ENCODE results near the gene THADA. TPM values are rescaled to one million over a fixed set of nuclear protein-coding genes. Genes with fewer than 3 reads are reported as not detected.

The THADA gene
- total RNA-seq, 1 experiment from 2014 or later = 27.5 TPM

- POLR2A ChIA-PET = no interaction called here
- CTCF ChIA-PET = no interaction called here
Observed at GRCh38 chr2:43269074-43269572, 326.7 kb downstream of the THADA start.

GRCh38 chr2:43268066-43268953 is 327.5 kb downstream of the THADA start:
- peaks cover 28% of the 10 kb centered on the region for H3K4me1 Mint-ChIP-seq
- no peaks in the 10 kb centered on the region for H3K36me3 Mint-ChIP-seq
- H3K27ac Mint-ChIP-seq = 0 out of 2 replicates have a peak overlapping the region, but pooled peaks have one; percentile 10

More at GRCh38 chr2:43269074-43269572, 326.7 kb downstream of the THADA start:
- TF ChIP-seq EMX1 (CRISPR knock-in tag; IDR thresholded peaks at IDR 0.05) = no peak
- no peak for TF ChIP-seq NFYB (CRISPR knock-in tag; conservative IDR thresholded peaks at IDR 0.05; ENCODE audit: low read depth)
- TF ChIP-seq ESRRA (CRISPR knock-in tag; IDR thresholded peaks at IDR 0.05; ENCODE audit: borderline replicate concordance) = no peak
- no peak for TF ChIP-seq PRRX2 (CRISPR knock-in tag; IDR thresholded peaks at IDR 0.05)
- TF ChIP-seq ZNF138 (CRISPR knock-in tag; conservative IDR thresholded peaks at IDR 0.05) = no peak
- TF ChIP-seq NFATC4 (CRISPR knock-in tag; IDR thresholded peaks at IDR 0.05) = no peak
- no peak for TF ChIP-seq ATF3 (CRISPR knock-in tag; conservative IDR thresholded peaks at IDR 0.05)
- no peak for TF ChIP-seq KAT7 (CRISPR knock-in tag; IDR thresholded peaks at IDR 0.05; ENCODE audit: borderline replicate concordance)
- Mint-ChIP-seq H3K4me1 (peaks cover 28% of the 10 kb centered on the region), H3K27me3 (ENCODE audit: low read depth) (no peaks in the 10 kb centered on the region), H3K4me3 (no peak overlapping the region), H3K27ac (peak overlapping the region; percentile 10; the same call in 1 of the 2 replicates), H3K9me3 (no peaks in the 10 kb centered on the region), H3K36me3 (no peaks in the 10 kb centered on the region)
- DNase-seq (ENCODE audit: low spot score) = no peak
- ATAC-seq = peak; percentile 13

More at GRCh38 chr2:43268066-43268953, 327.5 kb downstream of the THADA start:
- TF ChIP-seq JUN (CRISPR knock-in tag; IDR thresholded peaks at IDR 0.05) = no peak
- TF ChIP-seq ZNF219 (CRISPR knock-in tag; IDR thresholded peaks at IDR 0.05; ENCODE audit: borderline replicate concordance) = no peak
- TF ChIP-seq, protein P1, sequence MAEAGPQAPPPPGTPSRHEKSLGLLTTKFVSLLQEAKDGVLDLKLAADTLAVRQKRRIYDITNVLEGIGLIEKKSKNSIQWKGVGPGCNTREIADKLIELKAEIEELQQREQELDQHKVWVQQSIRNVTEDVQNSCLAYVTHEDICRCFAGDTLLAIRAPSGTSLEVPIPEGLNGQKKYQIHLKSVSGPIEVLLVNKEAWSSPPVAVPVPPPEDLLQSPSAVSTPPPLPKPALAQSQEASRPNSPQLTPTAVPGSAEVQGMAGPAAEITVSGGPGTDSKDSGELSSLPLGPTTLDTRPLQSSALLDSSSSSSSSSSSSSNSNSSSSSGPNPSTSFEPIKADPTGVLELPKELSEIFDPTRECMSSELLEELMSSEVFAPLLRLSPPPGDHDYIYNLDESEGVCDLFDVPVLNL (CRISPR knock-in tag; IDR thresholded peaks at IDR 0.05; ENCODE audit: borderline replicate concordance, low read depth) = no peak
- TF ChIP-seq MYBL2 (CRISPR knock-in tag; IDR thresholded peaks at IDR 0.05) = no peak
- no peak for TF ChIP-seq E2F5 (CRISPR knock-in tag; IDR thresholded peaks at IDR 0.05)
- no peak for TF ChIP-seq USF1 (CRISPR knock-in tag; IDR thresholded peaks at IDR 0.05)
- TF ChIP-seq, protein P2, sequence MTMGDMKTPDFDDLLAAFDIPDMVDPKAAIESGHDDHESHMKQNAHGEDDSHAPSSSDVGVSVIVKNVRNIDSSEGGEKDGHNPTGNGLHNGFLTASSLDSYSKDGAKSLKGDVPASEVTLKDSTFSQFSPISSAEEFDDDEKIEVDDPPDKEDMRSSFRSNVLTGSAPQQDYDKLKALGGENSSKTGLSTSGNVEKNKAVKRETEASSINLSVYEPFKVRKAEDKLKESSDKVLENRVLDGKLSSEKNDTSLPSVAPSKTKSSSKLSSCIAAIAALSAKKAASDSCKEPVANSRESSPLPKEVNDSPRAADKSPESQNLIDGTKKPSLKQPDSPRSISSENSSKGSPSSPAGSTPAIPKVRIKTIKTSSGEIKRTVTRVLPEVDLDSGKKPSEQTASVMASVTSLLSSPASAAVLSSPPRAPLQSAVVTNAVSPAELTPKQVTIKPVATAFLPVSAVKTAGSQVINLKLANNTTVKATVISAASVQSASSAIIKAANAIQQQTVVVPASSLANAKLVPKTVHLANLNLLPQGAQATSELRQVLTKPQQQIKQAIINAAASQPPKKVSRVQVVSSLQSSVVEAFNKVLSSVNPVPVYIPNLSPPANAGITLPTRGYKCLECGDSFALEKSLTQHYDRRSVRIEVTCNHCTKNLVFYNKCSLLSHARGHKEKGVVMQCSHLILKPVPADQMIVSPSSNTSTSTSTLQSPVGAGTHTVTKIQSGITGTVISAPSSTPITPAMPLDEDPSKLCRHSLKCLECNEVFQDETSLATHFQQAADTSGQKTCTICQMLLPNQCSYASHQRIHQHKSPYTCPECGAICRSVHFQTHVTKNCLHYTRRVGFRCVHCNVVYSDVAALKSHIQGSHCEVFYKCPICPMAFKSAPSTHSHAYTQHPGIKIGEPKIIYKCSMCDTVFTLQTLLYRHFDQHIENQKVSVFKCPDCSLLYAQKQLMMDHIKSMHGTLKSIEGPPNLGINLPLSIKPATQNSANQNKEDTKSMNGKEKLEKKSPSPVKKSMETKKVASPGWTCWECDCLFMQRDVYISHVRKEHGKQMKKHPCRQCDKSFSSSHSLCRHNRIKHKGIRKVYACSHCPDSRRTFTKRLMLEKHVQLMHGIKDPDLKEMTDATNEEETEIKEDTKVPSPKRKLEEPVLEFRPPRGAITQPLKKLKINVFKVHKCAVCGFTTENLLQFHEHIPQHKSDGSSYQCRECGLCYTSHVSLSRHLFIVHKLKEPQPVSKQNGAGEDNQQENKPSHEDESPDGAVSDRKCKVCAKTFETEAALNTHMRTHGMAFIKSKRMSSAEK (CRISPR knock-in tag; IDR thresholded peaks at IDR 0.05; ENCODE audit: borderline replicate concordance) = no peak
- TF ChIP-seq ZNF416 (CRISPR knock-in tag; IDR thresholded peaks at IDR 0.05) = no peak
- TF ChIP-seq MXD4 (CRISPR knock-in tag; IDR thresholded peaks at IDR 0.05; ENCODE audit: borderline replicate concordance) = no peak
- no peak for TF ChIP-seq GABPB1 (CRISPR knock-in tag; IDR thresholded peaks at IDR 0.05)
- no peak for TF ChIP-seq SMAD4 (CRISPR knock-in tag; IDR thresholded peaks at IDR 0.05)
- TF ChIP-seq KAT7 (CRISPR knock-in tag; IDR thresholded peaks at IDR 0.05; ENCODE audit: borderline replicate concordance) = no peak
- no peak for TF ChIP-seq ZNF423 (CRISPR knock-in tag; IDR thresholded peaks at IDR 0.05)
- TF ChIP-seq ZNF121 (CRISPR knock-in tag; IDR thresholded peaks at IDR 0.05) = no peak
- TF ChIP-seq FOXP4 (CRISPR knock-in tag; IDR thresholded peaks at IDR 0.05) = no peak
- no peak for TF ChIP-seq CBFB (CRISPR knock-in tag; IDR thresholded peaks at IDR 0.05; ENCODE audit: low read depth)
- TF ChIP-seq, protein P3, sequence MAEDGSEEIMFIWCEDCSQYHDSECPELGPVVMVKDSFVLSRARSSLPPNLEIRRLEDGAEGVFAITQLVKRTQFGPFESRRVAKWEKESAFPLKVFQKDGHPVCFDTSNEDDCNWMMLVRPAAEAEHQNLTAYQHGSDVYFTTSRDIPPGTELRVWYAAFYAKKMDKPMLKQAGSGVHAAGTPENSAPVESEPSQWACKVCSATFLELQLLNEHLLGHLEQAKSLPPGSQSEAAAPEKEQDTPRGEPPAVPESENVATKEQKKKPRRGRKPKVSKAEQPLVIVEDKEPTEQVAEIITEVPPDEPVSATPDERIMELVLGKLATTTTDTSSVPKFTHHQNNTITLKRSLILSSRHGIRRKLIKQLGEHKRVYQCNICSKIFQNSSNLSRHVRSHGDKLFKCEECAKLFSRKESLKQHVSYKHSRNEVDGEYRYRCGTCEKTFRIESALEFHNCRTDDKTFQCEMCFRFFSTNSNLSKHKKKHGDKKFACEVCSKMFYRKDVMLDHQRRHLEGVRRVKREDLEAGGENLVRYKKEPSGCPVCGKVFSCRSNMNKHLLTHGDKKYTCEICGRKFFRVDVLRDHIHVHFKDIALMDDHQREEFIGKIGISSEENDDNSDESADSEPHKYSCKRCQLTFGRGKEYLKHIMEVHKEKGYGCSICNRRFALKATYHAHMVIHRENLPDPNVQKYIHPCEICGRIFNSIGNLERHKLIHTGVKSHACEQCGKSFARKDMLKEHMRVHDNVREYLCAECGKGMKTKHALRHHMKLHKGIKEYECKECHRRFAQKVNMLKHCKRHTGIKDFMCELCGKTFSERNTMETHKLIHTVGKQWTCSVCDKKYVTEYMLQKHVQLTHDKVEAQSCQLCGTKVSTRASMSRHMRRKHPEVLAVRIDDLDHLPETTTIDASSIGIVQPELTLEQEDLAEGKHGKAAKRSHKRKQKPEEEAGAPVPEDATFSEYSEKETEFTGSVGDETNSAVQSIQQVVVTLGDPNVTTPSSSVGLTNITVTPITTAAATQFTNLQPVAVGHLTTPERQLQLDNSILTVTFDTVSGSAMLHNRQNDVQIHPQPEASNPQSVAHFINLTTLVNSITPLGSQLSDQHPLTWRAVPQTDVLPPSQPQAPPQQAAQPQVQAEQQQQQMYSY (CRISPR knock-in tag; IDR thresholded peaks at IDR 0.05) = no peak
- no peak for DNase-seq (ENCODE audit: low spot score)
- Mint-ChIP-seq H3K27me3 (ENCODE audit: low read depth) (no peaks in the 10 kb centered on the region), H3K9me3 (no peaks in the 10 kb centered on the region), H3K4me3 (no peak overlapping the region)
- POLR2A ChIA-PET = no interaction called here
- no peak for ATAC-seq
- CTCF ChIA-PET = interaction anchor here (1.0 kb wide), 1 partner anchor 309 kb away, joined by 3 read pairs; no protein-coding TSS in a partner anchor
